NCI-H146 (cell line): Measurements from ENCODE around the gene DYNC2I2.
"Not testable (repeated sequence)": the region's sequence is repeated elsewhere in the genome, so short reads cannot be mapped to it uniquely, and the experiment has no call there.

ENCODE experiments used
- DNase-seq: peaks from one replicate; lab custom pipeline; 2025; lab: John Stamatoyannopoulos, UW

Gene DYNC2I2

DNA sequence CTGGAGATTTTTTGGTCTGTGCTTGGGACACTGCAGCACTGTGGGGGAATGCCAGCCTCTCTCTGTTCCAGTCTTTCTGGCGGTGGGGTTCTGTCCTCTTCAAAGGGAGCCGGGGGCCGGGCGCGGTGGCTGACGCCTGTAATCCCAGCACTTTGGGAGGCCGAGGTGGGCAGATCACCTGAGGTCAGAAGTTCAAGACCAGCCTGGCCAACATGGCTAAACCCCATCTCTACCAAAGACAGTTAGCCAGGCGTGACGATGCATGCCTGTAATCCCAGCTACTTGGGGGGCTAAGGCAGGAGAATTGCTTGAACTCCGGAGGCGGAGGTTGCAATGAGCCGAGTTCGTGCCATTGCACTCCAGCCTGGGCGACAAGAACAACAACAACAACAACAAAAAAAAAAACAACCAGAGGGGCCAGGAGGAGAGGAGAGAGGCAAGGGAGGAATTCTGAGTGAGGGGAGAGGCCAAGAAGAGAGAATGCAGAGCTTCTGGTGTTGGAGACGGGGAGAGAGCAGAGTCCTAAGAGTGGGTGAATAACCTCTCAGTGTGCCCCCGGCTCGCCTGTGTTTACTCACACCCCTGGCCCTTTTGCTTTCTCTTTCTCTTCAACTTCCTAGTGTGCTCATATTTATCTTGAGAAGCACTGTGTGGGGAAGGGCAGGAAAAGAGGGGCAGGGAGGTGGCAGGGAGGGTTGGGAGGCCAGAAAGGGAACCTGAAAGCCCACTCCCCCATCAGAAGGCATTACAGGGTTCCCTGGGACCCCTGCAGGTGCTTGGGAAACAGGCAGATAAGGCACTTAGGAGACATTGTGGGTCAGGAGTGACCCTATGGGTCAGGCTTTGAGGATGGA is 29.2 kb upstream of the DYNC2I2 start:
- no peak for DNase-seq

DNA sequence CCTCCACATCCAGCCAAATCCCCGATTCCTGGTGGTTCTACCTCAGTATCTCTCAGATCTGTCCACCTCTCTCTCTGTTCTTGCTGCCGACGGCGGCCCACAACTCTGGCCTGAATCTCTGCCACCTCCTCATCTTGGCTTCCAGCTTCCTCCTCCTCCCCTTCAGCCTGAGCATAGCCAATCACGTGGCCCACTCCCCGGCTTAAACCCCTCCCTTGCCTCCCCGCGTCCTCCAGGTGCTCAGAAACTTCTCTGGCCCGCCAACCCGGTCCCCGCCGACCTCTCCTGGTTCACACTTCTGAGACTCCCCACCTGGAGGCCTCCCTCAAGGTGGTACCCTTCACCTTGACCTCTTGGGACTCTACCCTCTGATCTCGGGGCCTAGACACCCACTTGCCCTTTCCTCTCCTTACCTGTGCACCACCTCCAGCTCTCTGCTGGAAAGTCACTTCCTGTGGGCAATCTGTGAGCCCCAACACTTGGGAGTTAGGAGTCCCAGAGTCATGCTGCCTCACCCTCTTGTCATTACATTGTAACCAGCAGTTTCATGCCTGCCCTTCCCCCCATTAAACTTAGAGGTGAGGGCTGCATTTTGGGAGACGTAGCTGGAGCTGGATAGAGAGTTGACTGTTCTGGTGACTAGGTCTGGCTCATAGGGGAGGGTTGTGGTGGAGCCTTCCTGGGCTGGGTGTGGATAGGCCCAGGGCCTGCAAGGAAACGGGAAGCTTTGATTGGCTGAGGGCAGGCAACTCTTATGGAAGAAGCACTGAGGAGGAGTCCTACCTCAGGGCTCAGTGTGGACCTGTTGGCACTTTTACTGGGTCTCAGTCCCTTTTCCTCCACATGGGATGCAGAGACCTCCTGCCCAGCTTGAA is 27.9 kb upstream of the DYNC2I2 start:
- DNase-seq = peak; percentile 75

DNA sequence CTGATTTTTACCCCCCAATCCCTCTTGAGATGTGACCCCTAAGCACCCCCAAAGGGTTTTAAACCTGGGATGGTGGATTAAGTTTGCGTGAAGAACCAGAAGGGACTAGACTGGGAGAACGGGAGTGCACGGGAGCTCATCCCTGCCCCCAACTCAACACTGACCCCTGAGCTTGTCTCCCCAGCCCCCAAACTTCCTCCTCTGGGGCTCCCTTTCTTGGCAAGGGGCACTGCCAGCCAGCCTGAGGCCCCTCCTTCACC is 27.3 kb upstream of the DYNC2I2 start:
- no peak for DNase-seq

DNA sequence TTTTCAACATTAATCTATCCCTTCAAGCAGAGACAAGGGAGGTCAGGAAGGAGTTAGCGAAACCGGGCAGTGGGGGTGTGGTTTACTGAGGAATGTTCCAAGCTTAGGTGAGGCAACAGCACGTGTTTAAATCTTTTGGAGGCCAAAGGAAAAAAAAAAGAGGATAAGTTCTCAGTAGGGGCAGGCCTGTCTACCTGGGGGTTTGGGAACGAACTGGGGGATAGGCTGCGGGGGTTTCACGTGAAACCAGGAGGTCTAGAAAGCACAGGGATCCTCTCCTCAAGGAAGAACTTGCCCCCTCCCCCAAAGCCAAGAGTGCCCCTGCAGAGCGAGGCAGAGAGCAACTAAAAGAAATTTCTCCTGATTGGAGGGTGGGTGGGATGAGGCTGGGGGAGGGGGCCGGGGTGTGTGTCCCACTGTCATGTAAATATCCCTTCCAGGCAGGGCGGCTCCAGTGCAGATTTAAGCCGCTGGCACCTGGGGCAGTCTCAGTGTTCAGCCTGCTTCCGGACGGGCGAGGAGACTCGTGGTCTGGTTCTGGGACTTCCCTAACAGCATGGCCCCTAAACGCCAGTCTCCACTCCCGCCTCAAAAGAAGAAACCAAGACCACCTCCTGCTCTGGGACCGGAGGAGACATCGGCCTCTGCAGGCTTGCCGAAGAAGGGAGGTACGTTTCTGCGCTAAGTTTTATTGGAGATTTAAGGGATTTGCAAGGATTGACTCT is 26.9 kb upstream of the DYNC2I2 start:
- DNase-seq = peak; percentile 68

DNA sequence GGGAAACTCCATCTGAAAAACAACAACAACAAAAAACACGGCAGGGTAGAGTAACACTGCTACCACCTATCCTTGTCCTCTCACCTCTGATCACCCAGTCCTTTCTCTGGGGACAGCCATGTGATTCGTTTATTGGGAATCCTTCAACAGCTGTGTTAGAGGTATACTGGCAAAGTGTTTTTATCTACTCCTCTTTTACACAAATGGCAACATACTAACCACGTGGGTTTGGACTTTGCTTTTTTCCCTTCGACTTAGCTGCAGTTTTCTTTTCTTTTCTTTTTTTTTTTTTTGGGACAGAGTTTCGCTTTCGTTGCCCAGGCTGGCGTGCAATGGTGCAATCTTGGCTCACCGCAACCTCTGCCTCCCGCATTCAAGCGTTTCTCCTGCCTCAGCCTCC is 21.1 kb upstream of the DYNC2I2 start:
- no peak for DNase-seq

DNA sequence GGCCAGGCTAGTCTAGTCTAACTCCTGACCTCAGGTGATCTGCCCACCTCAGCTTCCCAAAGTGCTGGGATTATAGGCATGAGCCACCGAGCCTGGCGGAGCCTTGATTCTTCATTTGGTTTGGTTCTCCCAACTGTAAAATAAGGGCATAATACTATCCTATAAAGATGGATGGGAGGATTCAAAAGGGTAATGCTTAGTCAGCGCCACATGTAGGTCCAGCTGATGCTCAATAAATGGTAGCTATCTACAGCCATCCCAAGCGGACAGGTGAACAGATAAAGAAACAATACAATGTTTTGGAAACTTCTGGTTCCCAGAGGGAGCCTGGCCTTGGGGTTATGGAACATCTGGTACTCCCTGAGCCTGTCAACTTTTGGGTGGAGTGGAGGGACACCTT is 18.7 kb upstream of the DYNC2I2 start:
- DNase-seq = no peak

DNA sequence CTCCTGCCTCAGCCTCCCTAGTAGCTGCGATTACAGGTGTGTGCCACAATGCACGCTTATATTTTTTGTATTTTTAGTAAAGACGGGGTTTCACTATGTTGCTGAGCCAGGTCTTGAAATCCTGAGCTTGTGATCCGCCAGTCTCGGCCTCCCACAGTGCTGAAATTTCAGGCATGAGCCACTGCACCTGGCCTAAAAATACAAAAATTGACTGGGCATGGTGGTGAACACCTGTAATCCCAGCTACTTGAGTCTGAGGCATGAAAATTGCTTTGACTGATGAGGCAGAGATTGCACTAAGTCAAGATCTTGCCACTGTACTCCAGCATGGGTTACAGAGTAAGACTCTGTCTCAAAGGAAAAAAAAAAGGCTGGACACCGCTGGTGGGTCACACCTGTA is 13.1 kb upstream of the DYNC2I2 start:
- no peak for DNase-seq

DNA sequence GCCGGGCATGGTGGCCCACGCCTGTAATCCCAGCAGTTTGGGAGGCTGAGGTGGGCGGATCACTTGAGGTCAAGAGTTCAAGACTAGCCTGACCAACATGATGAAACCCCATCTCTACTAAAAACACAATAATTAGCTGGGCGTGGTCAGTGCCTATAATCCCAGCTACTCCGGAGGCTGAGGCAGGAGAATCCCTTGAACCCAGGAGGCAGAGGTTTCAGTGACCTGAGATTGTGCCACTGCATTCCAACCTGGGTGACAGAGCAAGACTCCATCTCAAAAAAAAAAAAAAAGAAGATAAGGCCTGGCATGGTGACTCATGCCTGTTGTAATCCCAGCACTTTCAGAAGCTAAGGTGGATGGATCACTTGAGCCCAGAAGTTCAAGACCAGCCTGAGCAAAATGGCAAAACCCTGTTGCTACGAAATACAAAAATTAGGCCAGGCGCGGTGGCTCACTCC is 9.9 kb upstream of the DYNC2I2 start:
- DNase-seq = not testable (repeated sequence)

DNA sequence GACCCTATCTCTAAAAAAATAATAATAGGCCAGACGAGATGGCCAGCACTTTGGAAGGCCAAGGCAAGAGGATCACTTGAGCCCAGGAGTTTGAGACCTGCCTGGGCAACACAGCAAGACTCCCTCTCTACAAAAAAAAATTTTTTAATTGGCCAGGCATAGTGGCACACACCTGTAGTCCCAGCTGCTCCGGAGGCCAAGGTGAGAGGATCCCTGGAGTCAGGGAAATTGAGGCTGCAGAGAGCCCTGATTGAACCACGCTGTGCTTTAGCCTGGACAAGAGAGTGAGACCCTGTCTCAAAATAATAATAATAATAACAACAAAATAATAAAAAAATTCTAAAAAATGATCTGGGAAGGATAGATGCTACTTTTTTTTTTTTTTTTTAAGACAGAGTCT is 1.1 kb upstream of the DYNC2I2 start:
- no peak for DNase-seq

DNA sequence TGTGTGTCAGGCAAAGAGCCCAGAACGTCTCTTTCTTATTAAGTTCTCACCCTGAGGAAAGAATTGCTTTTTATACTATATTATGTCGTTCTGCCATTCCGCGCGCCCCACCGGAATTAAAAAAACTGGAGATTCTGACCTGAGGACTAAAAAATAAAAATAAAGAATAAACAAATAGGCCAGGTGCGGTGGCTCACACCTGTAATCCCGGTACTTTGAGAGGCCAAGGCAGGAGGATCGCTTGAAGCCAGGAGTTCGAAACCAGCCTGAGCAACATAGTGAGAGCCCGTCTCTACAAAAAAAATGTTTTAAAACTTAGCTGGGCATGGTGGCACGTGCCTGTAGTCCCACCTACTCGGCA is 677 bp upstream of the DYNC2I2 start:
- no peak for DNase-seq

DNA sequence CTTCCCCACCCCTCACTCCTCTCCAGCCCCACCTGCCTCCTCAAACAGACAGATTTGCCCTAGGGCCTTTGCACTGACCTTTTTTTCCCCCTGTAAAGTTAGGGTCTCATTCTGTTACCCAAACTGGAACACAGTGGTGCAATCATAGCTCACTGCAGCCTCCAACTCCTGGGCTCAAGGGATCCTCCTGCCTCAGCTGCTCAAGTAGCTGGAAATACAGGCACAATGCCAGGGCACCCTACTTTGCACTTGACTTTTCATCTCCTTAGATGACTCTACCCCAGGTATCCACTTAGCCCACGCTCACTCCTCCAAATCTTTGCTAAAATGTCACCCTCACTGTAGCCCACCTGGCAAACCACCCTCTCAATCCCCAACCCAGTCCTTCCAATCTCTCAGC is 2.2 kb downstream of the DYNC2I2 start:
- DNase-seq = no peak

DNA sequence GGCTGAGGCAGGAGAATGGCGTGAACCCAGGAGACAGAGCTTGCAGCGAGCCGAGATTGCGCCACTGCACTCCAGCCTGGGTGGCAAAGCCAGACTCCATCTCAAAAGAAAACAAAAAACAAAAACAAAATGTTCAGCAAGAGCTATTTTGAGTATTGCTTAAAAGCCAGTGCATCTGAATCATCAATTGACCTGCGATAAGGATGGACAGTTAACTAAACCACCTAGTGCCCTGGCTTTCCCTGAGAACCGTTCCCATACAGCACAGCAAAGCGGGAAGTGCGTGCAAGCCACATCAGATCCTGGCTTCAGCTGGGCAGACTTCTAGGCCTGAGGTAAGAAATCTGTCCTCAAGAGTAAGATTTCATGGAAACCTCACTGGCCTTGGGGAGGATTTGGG is 2.7 kb downstream of the DYNC2I2 start:
- DNase-seq = no peak

DNA sequence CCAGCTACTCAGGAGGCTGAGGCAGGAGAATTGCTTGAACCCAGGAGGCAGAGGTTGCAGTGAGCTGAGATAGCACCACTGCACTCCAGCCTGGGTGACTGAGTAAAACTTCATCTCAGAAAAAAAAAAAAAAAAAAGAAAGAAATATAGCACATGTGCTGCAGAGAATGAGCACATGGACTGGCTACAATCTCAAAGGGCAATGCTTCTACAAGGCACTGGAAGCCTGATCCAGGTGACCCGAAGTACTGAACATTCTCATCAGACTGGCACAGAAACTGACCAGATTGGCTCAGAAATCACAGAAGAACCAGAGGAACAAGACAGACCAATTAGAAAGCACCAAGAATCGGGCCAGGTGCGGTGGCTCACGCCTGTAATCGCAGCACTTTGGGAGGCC is 4.8 kb downstream of the DYNC2I2 start:
- no peak for DNase-seq

DNA sequence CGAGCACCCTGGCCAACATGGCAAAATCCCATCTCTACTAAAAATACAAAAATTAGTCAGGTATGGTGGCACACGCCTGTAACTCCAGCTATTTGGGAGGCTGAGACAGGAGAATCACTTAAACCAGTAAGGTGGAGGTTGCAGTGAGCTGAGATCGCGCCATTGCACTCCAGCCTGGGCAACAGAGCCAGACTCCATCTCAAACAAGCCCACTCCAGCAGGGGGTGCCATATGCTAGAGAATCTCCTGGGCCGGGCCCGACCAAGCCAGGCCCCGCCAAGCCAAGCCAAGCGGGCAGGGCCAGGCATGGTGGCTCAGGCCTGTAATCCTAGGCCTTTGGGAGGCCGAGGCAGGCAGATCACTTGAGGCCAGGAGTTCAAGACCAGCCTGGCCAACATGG is 8.4 kb downstream of the DYNC2I2 start:
- not testable (repeated sequence) for DNase-seq

DNA sequence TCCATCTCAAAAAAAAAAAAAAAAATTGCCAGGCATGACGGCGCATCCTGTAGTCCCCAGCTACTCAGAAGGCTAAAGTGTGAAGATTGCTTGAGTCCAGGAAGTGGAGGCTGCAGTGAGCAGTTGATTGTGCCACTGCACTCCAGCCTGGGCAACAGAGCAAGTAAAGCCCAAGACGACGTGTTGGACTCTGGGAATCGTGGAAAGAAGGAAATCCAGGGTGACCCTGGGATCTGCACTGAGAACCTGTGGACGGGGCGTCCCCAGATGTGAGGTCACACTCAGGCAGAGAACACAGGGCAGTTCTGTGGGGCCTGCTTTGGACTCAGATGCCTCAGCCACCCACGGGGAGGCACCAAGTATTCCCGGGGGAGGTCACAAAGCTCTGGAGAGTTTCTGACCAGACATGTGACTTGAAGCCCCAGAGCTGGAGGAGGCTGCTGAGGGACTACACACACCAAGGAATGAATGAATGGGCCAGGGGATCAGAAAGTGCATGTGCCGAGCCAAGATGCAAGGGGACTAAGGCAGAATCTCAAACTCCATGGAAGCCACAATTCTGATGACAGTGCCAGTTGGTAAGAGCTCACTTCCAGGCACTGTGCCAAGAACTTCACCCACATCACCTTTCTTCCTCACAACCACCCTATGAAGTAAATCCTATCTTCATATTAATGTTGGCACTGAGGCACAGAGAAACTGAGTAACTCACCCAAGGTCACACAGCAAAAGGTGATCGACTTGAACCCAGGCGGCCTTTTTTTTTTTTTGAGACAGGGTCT is 12.9 kb downstream of the DYNC2I2 start:
- DNase-seq = no peak

DNA sequence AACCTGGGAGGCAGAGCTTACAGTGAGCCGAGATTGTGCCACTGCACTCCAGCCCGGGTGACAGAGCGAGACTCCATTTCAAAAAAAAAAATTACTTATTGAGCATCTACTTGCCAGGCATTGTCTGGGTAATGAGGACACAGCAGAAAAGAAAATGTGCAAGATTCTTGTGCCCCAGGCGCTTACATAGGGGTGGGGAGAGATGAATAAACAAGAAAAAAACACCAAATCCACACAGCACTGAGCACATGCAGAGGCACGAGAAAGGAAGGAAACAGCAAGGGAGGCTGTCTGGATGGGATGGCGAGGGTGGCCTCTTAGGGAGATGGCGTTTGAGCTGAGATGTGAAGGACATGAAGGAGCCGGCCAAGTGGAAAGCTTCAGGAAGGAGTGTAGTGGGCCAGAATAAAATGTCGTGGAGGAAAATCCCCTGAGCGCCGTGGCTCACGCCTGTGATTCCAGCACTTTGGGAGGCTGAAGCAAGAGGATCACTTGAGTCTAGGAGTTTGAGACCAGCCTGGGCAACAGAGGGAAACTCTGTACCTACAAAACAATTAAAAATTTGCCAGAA is 13.9 kb downstream of the DYNC2I2 start:
- DNase-seq = no peak

DNA sequence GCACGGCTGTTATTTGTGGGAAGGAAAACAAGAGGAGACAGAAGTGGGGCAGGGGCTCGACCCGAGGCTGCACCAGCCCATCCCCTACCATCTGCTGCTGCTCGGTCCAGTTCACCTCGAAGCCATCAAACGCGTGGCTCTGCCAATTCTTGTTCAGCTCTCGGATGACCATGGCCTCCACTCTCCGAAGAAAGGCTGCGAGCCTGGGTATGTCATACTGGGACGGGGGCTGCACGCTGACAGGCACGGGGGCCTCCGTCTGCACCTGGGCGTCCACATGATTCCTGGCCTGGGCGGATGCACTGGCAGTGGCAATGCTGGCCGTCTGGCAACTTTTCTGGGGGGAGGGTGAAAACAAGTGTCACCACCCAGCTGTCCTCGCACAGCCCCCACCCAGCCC is 16.0 kb downstream of the DYNC2I2 start:
- no peak for DNase-seq

DNA sequence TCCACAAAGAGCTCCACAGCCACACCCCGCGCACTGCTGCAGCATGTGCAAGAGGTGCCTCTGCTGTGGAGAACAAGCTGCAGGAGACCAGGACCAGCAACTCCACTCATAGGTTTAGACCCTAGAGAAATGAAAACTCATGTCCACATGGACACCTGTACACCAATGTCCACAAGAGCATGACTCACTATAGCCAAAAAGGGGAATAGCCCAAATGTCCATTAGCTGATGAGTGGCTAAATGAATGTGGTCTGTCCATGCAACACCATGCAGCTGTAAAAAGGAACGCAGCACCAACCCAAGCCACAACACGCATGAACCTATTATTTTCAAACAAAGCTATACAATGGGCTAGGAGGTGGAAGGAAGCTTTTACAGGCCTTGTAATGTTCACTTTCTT is 18.1 kb downstream of the DYNC2I2 start:
- no peak for DNase-seq

DNA sequence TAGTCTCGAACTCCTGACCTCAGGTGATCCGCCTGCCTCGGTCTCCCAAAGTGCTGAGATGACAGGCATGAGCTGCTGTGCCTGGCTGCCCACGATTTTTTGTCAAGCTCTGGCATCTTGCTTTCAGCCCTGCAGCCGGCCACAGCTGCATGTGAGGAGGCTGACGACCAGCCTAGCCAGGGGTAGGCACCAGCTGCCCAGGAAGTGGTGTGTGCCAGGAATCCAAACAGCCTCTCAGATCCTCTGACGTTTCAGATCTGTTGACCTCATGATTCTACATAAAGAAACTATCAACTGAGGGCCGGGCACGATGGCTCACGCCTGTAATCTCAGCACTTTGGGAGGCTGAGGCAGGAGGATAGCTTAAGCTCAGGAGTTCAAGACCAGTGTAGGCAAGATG is 19.0 kb downstream of the DYNC2I2 start:
- no peak for DNase-seq

DNA sequence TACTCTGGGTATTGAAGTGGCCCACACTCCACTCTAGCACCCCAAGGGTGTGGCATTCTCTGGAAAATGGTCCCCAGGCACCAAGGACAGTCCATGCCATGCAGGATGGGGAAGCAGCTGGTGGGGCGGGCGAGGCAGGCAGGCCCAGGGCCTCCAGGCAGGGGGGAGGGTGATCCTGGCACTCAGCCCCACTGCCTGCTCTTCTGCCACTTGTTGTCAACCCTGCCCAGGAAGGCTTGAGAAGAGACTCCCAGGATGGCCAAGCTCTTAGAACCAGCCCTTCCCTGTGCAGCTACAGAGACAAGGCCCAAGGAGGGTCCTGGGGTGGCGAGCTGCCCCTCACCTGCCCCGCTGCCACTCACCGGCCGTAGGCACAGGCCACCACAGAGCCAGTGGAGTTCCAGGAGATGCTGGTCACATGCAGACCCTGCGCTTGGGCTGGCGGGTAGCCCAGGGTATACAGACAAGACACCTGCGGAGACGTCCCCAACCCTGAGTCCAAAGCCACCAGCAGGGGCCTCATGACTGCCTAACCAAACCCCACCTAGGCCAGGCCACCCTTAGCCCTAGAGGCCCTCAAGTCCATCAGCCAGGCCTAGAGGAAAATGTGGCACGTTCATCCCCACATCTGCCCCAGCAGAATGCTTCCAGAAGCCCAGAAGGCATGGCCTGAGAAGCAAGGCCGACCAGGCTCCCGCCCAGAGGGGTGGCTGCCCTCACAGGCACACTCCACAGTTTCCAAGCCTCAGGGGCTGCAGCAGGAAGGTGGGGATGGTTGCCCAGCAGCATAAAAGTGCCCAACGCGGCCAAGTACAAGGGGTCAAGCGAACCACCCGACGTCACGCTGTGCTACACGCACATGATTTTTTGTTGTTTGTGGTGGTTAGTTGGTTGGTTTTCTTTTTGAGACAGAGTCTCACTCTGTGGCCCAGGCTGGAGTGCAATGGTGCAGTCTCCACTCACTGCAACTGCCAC is 19.8 kb downstream of the DYNC2I2 start:
- no peak for DNase-seq

DNA sequence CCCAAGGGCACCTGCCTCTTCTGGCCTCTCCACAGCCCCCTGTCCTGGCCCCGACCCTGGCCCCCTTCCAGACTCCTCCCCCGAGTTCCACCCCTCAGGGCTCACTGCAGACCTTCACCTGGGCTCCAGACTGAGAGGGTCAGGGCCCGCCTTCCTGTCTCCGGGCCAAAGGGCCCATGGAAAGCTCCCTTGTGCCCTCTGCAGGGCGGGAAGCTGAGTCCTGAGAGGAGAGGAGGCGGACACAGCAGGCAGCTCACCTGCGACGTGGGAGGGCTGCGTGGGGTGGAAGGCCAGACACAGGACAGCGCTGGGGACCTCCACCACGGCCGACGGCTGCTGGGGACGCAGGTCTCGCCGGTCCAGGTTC is 20.6 kb downstream of the DYNC2I2 start:
- no peak for DNase-seq
